Measurements from ENCODE around the gene SKAP2. TPM values are rescaled to one million over a fixed set of nuclear protein-coding genes. Genes with fewer than 3 reads are reported as not detected.

The SKAP2 gene
- total and polyA plus RNA-seq, 2 of the 13 experiments (the other 11 are each of a cell fraction or from before 2014, with no cell fraction given) = 3.6 to 12.9 TPM

GRCh38 chr7:26686448-26686981, 177.9 kb downstream of the SKAP2 start (continued):
- peak; percentile 75 for TF ChIP-seq ZNF281 (CRISPR knock-in tag; IDR thresholded peaks at IDR 0.05; ENCODE audit: borderline replicate concordance)
- peak; percentile 58 for TF ChIP-seq STAG1 (CRISPR knock-in tag; IDR thresholded peaks at IDR 0.05)
- no peak for TF ChIP-seq ZNF607 (CRISPR knock-in tag; IDR thresholded peaks at IDR 0.05; ENCODE audit: borderline replicate concordance)
- no peak for TF ChIP-seq ZNF33B (CRISPR knock-in tag; IDR thresholded peaks at IDR 0.05)
- no peak for TF ChIP-seq MAFF (IDR thresholded peaks at IDR 0.05; ENCODE audit: low read depth, low read length)
- TF ChIP-seq ZNF234 (CRISPR knock-in tag; conservative IDR thresholded peaks at IDR 0.05) = no peak
- TF ChIP-seq ADNP (CRISPR knock-in tag; IDR thresholded peaks at IDR 0.05) = no peak
- peak; percentile 29; the same call in 1 of the 2 replicates for TF ChIP-seq ZFX (CRISPR knock-in tag; IDR thresholded peaks at IDR 0.05; ENCODE audit: low read depth)
- TF ChIP-seq NFKB2 (CRISPR knock-in tag; IDR thresholded peaks at IDR 0.05; ENCODE audit: borderline replicate concordance) = no peak
- TF ChIP-seq IRF1 (CRISPR knock-in tag; IDR thresholded peaks at IDR 0.05; ENCODE audit: low read depth) = no peak
- 0 out of 2 replicates have a peak, but pooled peaks have one; percentile 20 for TF ChIP-seq YEATS4 (CRISPR knock-in tag; IDR thresholded peaks at IDR 0.05; ENCODE audit: borderline replicate concordance)
- no peak for TF ChIP-seq TFDP1 (CRISPR knock-in tag; IDR thresholded peaks at IDR 0.05; ENCODE audit: borderline replicate concordance)
- no peak for TF ChIP-seq ZNF572 (CRISPR knock-in tag; IDR thresholded peaks at IDR 0.05)
- no peak for TF ChIP-seq TFDP2 (CRISPR knock-in tag; IDR thresholded peaks at IDR 0.05)
- no peak for TF ChIP-seq ZNF275 (CRISPR knock-in tag; IDR thresholded peaks at IDR 0.05; ENCODE audit: borderline replicate concordance)
- 0 out of 2 replicates have a peak, but pooled peaks have one; percentile 25 for TF ChIP-seq ZFY (CRISPR knock-in tag; IDR thresholded peaks at IDR 0.05)
- TF ChIP-seq IKZF5 (CRISPR knock-in tag; IDR thresholded peaks at IDR 0.05) = 0 out of 2 replicates have a peak, but pooled peaks have one; percentile 45
- TF ChIP-seq ZBTB49 (CRISPR knock-in tag; IDR thresholded peaks at IDR 0.05; ENCODE audit: borderline replicate concordance) = no peak
